HL-60 (cell line): ENCODE data around the gene ATXN7.

ENCODE experiments used
- DNase-seq, 2 experiments: peaks; one replicate each; pipeline ENCODE4 v3.0.0-alpha.2; 2010 to 2020; ENCODE audit warnings: low read depth in 1 of 2, low spot score in 1 of 2
- H3K27ac ChIP-seq: fragments of 250-450 bp; sonication (Bioruptor Pico); replicated peaks from 2 replicates; pipeline ENCODE4 v1.5.1; 2020; ENCODE audit warnings: mild to moderate bottlenecking, moderate library complexity
- H3K27me3 ChIP-seq: fragments of 250-450 bp; sonication (Bioruptor Pico); 2 replicates; pipeline ENCODE4 v1.5.1; 2021; ENCODE audit warnings: mild to moderate bottlenecking, moderate library complexity; ENCODE audit not compliant: insufficient read depth, poor library complexity, severe bottlenecking
- H3K4me3 ChIP-seq: replicated peaks from 2 replicates; pipeline ENCODE4 v1.5.1; 2011; ENCODE audit warnings: mild to moderate bottlenecking, control low read depth, low read length; ENCODE audit not compliant: insufficient read depth
- GABPA ChIP-seq: IDR thresholded peaks from 2 replicates; pipeline ENCODE4 v1.6.1; 2012; ENCODE audit warnings: low read depth
- POLR2AphosphoS5 ChIP-seq: IDR thresholded peaks from 2 replicates; pipeline ENCODE4 v1.6.1; 2012; ENCODE audit warnings: low read depth
- SPI1 ChIP-seq: IDR thresholded peaks from 2 replicates; pipeline ENCODE4 v1.6.1; 2012; ENCODE audit warnings: low read depth, mild to moderate bottlenecking, borderline replicate concordance
- TF ChIP-seq, protein P1 (sequence below): IDR thresholded peaks from one replicate; pipeline ENCODE4 v1.5.1; 2011; ENCODE audit warnings: low read length, control low read depth, inconsistent platforms; ENCODE audit not compliant: insufficient read depth
- TF ChIP-seq, protein P2 (sequence below): IDR thresholded peaks from 2 replicates; pipeline ENCODE4 v1.6.1; 2012; ENCODE audit warnings: low read depth; ENCODE audit not compliant: insufficient replicate concordance

The ATXN7 gene

DNA sequence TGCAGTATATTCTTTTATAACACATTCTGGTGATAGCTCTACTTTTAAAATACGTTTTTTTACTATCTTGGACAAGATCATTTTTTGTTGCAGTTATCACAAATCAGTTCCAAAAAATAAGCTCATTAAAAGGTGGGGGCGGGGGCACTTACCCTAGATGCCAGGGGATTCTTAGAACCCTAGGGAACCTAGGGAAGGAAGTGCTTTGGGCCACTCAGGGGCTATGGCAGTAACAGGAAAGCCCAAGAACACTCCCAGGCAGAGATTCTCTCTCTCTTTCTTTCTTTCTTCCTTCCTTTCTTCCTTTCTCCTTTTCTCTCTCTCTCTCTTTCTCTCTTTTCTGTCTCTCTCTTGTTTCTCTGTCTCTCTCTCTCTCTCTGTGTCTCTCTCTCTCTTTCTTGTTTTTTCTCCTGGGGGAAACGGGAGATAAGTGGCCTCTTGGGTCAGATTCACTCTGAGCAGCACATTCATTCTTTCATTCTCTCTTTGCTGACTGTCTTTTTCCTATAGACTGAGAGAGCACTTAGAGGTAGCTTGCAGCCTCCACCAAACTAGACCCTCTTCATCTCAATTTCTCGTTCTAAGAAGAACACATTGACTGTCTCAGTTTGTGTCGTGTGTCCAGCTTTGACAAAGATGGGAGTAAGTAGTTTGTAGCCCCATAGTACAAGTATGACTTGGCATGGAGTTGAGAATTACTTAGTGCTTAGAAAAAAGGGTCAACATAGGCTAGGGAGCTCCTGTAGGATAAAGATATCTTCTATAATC is 31.9 kb downstream of the ATXN7 start:
- Histone ChIP-seq H3K27ac (no peak overlapping the region), H3K4me3 (no peak overlapping the region), H3K27me3 (no peaks in the 10 kb centered on the region)
- TF ChIP-seq GABPA: no peak
- TF ChIP-seq POLR2AphosphoS5: no peak
- no peak for TF ChIP-seq SPI1
- TF ChIP-seq, protein P1, sequence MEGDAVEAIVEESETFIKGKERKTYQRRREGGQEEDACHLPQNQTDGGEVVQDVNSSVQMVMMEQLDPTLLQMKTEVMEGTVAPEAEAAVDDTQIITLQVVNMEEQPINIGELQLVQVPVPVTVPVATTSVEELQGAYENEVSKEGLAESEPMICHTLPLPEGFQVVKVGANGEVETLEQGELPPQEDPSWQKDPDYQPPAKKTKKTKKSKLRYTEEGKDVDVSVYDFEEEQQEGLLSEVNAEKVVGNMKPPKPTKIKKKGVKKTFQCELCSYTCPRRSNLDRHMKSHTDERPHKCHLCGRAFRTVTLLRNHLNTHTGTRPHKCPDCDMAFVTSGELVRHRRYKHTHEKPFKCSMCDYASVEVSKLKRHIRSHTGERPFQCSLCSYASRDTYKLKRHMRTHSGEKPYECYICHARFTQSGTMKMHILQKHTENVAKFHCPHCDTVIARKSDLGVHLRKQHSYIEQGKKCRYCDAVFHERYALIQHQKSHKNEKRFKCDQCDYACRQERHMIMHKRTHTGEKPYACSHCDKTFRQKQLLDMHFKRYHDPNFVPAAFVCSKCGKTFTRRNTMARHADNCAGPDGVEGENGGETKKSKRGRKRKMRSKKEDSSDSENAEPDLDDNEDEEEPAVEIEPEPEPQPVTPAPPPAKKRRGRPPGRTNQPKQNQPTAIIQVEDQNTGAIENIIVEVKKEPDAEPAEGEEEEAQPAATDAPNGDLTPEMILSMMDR: no peak
- TF ChIP-seq, protein P2, sequence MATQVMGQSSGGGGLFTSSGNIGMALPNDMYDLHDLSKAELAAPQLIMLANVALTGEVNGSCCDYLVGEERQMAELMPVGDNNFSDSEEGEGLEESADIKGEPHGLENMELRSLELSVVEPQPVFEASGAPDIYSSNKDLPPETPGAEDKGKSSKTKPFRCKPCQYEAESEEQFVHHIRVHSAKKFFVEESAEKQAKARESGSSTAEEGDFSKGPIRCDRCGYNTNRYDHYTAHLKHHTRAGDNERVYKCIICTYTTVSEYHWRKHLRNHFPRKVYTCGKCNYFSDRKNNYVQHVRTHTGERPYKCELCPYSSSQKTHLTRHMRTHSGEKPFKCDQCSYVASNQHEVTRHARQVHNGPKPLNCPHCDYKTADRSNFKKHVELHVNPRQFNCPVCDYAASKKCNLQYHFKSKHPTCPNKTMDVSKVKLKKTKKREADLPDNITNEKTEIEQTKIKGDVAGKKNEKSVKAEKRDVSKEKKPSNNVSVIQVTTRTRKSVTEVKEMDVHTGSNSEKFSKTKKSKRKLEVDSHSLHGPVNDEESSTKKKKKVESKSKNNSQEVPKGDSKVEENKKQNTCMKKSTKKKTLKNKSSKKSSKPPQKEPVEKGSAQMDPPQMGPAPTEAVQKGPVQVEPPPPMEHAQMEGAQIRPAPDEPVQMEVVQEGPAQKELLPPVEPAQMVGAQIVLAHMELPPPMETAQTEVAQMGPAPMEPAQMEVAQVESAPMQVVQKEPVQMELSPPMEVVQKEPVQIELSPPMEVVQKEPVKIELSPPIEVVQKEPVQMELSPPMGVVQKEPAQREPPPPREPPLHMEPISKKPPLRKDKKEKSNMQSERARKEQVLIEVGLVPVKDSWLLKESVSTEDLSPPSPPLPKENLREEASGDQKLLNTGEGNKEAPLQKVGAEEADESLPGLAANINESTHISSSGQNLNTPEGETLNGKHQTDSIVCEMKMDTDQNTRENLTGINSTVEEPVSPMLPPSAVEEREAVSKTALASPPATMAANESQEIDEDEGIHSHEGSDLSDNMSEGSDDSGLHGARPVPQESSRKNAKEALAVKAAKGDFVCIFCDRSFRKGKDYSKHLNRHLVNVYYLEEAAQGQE: no peak
- no peak for DNase-seq

DNA sequence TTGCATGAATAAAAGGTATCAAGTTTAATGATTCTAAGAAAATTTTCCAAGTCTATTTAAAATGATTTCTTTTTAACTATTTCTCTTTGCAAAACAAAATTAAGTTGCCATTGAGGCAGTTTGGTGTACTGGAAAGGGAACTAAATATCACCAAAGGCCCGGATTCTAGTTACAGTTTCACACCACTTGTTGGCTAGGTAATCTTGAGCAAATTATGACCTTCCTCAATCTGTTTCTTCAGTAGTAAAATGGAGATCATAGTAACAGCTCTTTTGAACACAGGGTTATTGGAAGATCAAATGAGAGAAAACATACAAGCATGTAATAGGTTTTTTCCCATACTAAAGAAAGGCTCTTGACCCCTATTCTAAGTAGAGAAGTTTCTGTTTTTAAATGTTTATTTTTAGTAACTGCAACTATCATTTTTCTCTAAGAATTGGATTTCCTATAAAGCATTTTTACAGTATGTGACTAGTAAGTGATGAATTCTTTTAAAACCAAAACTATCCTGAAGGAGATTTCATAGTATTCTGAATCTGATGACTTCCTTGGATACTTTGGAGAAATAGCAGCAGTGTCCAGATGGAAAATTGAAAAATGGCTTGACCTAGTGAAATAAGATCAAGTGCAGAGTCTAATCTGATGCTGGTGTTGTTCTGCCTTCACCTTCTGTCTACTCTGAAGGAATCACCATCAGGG is 32.8 kb downstream of the ATXN7 start:
- no peak for DNase-seq
- Histone ChIP-seq H3K27ac (no peak overlapping the region), H3K27me3 (no peaks in the 10 kb centered on the region), H3K4me3 (no peak overlapping the region)
- TF ChIP-seq, protein P1: no peak
- TF ChIP-seq POLR2AphosphoS5: no peak
- TF ChIP-seq, protein P2: no peak

DNA sequence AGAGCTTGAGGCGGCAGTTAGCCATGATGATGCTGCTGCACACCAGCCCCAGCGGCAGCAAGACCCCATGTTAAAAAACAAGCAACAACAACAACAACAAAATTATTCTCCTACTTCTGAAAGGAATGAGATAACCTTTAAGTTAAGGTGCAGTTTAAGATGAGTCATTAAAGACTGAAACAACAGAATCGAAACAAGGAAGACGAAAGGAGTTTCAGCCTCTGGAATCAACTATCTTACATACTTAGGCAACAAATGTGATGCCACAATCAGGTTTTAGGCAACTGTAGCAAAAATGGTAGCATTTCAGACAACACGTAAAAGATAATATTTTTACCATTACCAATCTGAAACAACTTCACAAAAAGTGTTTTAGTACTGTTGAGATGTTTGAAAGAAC is 36.3 kb downstream of the ATXN7 start:
- Histone ChIP-seq H3K27me3 (no peaks in the 10 kb centered on the region), H3K27ac (no peak overlapping the region), H3K4me3 (no peak overlapping the region)
- no peak for DNase-seq
- TF ChIP-seq, protein P2: no peak
- TF ChIP-seq POLR2AphosphoS5 (no peak), SPI1 (no peak), GABPA (no peak)
- TF ChIP-seq, protein P1: no peak
